ENCODE results near the gene SPHK2.

DNA sequence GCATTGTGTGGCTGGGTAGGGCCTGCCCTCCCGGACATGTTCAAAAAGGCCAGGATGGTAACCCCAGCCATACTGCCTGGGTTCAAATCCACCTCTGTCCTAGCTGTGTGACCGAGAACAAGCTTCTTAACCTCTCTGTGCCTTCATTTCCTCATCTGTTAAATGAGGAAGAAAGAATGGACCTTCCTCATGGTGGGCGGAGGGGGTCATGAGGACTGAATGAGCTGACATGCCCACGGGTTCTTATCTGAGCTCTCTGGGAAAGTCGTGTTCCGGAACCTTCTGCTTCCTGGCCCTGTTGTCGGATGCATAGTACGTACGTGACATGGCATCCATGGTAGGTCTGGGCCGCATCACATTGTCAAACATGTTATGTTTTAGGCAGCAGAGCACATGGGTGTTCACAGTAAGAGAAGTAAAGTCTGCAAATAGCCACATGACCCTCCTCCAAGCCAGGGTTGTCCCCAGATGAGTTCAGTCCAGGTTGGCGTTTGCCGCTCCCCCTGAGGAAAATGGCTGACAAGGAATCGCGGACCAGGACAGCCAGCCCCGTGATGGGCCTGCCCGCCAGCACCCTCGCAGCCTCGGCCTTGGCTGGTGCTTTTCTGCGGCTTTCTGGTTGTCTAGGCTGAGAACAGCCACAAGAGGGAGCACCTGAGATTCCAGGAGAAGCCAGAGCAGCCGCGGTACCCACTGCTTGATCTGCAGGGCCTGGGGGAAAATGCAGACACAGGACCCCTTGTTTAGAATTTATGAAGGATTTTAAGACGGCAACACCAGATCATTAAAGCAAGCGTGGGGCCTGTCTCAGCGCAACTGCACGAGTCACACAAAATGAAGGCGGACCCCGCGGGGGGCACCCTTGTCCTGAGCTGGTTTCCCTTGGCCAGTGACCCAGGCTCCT, 55.9 kb downstream of the SPHK2 start:
- no peak for TF ChIP-seq POLR2A (IDR thresholded peaks at IDR 0.05)
- peak; percentile 85 to 88 (median 86) for TF ChIP-seq CTCF (IDR thresholded peaks at IDR 0.05)

Measured in upper lobe of left lung (tissue), 4 donors.